HG03280 (cell line): Measurements from ENCODE around the gene PRIM1.
A peak's percentile ranks its signal among the peaks of the same experiment; 100 is the strongest.
"Not testable (repeated sequence)": the region's sequence is repeated elsewhere in the genome, so short reads cannot be mapped to it uniquely, and the experiment has no call there.

Experiments
- ATAC-seq: cut with Tn5 transposase; IDR thresholded peaks from one replicate; pipeline ENCODE4 v1.9.1; 2021; ENCODE audit warnings: mild to moderate bottlenecking, moderate library complexity; ENCODE audit not compliant: unreplicated experiment

Gene PRIM1

GRCh38 chr12:56718636-56719035 is 33.5 kb downstream of the PRIM1 start:
- ATAC-seq = no peak

DNA sequence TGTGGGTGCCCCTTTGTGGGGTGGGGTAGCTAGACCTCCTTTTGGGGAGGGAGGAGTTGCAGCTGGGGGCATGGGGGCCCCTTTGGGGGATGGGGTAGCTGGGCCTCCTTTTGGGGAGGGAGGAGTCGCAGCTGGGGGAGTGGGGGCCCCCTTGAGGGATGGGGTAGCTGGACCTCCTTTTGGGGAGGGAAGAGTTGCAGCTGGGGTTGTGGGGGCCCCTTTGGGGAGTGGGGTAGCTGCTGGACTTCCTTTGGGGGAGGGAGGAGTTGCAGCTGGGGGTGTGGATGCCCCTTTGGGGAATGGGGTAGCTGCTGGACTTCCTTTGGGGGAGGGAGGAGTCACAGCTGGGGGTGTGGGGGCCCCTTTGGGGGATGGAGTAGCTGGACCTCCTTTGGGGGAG is 34.0 kb downstream of the PRIM1 start:
- ATAC-seq = no peak

- ATAC-seq = no peak
Measured at GRCh38 chr12:56716933-56717880, 34.9 kb downstream of the PRIM1 start.

GRCh38 chr12:56716458-56716857 is 35.7 kb downstream of the PRIM1 start:
- ATAC-seq = no peak

DNA sequence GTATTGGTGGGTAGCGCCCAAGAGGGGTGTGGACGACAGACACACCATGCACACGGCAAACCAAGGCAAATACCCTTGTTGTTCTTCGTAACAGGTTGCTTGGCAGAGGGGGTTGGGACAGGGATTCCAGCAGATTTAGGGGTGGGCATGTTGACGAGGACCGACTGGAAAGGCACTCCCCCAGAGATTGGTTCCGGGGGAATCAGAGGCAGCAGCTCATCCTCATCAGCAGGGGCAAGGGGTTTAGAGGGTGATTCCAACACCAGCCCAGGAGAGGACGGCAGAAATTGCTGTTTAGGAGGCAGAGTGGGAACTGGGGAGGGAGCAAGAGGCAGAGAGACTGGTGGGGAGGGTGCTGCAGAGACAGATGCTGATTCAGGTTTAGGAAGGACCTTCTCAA is 36.3 kb downstream of the PRIM1 start:
- no peak for ATAC-seq

DNA sequence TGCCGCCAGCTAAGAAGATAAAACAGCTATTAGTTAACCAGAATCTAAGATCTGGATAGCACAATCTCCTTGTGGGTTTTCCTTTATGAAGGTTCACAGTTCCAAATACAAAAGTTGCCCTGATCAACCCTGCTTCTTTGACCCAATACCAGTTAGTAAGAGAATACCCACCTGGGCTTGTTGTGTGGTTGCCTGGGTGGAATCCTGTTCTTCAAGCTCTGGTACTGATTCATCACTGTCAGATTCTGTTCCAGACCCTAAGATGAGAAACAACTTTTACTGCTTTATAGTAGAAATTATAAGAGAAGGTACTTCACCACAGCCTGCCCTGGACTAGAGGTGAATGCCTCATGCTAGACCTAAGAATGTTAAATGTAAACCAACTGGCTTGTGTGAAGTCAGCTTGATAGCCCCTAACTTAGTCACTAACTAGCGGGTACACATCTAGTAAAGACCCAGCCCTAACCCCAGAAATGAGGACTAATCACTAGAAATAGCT is 37.6 kb downstream of the PRIM1 start:
- no peak for ATAC-seq

DNA sequence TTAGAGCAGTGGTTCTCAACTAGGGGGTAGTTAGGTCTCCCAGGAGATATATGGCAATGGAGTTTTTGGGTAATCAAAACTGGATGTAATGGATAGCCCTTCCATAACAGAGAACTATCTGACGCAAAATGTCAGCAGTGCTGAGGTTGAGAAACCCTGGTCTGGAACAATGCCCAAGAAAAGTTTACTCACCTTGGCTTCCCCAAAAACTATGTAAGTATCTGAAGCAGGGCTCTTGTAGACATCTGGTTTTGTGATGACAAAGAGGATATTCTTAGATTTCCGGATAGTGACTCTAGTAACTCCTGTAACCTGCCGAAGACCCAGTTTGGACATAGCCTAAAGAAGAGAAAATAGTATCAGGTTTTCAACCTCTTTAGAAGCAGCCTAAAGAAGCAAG is 38.8 kb downstream of the PRIM1 start:
- ATAC-seq = no peak

DNA sequence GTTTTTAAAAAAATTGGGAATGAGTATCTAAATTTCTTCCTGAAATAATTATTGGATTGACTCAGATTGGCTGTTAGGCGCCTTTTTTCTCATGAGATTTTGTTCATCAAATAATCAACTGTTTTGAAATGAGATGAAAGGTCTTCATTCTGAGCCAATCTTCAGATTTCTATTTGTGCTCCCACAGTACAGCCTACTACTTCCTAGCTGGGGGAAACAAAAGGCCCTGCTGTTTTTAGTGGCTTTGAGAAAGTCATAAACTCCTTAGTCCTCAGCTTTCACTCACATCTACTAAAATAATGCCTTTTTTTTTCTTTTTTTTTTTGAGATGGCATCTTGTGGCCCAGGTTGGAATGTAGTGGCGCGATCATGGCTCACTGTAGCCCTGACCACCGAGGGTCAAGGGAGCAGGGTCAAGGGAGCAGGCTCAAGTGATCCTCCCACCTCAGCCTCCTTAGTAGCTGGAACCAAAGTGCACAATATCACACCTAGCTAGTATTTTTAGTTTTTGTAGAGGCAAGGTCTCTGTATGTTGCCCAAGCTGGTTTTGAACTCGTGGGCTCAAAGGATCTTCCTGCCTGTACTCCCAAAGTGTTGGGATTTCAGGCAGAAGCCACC is 42.3 kb downstream of the PRIM1 start:
- no peak for ATAC-seq

DNA sequence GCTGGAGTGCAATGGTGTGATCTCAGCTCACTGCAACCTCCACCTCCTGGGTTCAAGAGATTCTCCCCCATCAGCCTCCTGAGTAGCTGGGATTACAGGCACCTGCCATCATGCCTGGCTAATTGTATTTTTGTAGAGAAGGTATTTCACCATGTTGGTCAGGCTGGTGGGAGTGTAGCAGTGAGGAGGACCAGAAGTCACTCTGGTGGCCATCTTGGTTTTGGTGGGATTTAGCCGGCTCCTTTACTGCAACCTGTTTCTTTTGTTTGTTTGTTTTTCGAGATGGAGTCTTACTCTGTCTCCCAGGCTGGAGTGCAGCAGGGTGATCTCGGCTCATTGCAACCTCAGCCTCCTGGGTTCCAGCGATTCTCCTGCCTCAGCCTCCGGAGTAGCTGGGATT is 47.6 kb downstream of the PRIM1 start:
- not testable (repeated sequence) for ATAC-seq

GRCh38 chr12:56699020-56699661 is 53.0 kb downstream of the PRIM1 start:
- ATAC-seq = no peak

- ATAC-seq = no peak
Measured at GRCh38 chr12:56695327-56696101, 56.6 kb downstream of the PRIM1 start.

DNA sequence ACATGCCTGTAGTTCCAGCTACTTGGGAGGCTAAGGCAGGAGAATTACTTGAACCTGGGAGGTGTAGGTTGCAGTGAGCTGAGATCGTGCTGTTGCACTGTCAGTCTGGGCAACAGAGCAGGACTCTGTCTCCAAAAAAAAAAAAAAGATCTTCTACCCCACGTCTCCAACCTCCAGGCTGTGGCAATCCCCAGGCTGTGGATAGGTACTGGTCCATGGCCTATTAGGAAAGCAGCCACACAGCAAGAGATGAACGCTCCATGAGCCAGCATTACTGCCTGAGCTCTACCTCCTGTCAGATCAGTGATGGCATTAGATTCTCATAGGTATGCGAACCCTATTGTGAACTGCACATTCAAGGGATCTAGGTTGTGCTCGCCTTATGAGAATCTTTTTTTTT is 58.0 kb downstream of the PRIM1 start:
- ATAC-seq = no peak

DNA sequence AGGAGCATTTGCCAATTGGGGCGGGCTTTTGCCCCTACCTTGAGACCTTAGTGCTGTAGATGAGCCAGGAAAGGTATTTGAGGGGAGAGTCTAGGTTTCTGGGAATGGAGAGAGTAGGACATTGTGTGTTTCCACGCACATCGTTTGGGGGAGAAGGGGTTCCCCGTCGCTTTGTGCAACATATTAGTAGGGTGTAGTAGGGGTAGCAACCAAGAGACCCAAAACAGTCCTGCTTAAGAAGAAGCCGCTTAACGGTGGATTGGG is 63.3 kb downstream of the PRIM1 start:
- ATAC-seq = no peak

DNA sequence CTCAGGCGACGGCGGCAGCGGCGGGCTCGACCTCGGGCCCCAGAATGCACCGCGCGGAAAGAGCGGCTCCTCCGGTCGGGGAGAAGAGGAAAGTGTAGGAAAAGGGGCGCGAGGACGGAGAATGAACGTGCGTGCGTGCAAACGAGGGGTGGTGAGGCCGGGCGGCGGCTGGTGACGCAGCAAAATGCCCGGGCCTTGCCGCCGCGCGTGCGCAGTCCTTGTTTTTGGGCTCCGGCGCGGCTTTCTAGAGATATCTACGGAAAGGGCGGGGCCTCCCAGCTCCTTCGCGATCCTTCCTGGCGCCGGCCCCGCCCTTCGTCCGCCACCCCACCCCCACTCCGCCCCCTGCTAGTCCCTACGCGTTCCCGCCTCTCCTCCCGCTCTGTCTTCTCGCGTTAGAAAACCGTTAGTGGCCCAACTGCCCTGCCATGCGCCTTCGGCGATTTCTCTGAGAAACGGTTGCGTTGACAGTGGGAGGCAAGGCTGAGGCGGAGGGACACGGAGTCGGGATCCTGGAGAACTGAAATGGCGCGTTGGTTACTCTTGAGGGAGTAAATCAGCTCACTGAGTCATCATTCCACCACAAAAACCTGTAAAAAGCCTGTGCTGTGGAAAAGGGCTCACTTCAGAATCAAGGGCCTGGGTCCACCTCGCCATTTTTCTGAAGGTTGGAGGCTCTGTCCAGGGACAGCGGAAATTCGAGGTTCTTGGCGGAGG is 63.8 kb downstream of the PRIM1 start, which contains the start of gene PTGES3:
Gene PTGES3 (minus strand): TSS at position 156 of the 717 bp plus-strand sequence. CDS start 285 bp downstream, outside the sequence.
- peak; percentile 59 for ATAC-seq

GRCh38 chr12:56687223-56688128 is 64.6 kb downstream of the PRIM1 start:
- peak; percentile 15 for ATAC-seq

- no peak for ATAC-seq
Measured at GRCh38 chr12:56684745-56685359, 67.3 kb downstream of the PRIM1 start.

- no peak for ATAC-seq
Measured at GRCh38 chr12:56682323-56682722, 69.8 kb downstream of the PRIM1 start.
